HEK293 (cell line): Measurements from ENCODE around the gene NDFIP2.
"Not testable (repeated sequence)": the region's sequence is repeated elsewhere in the genome, so short reads cannot be mapped to it uniquely, and the experiment has no call there.

ENCODE experiments used
- CTCF ChIA-PET: fragments of 350-600 bp; formaldehyde crosslinking; extraction: SDS; loops from one replicate; lab custom pipeline; 2021; ENCODE audit warnings: antibody characterized with exemption; lab: Yijun Ruan, JAX
- POLR2A ChIA-PET: fragments of 300-600 bp; formaldehyde crosslinking; extraction: SDS; loops from one replicate; lab custom pipeline; 2020; ENCODE audit warnings: antibody characterized with exemption, inconsistent platforms; lab: Yijun Ruan, JAX
- H3K27ac ChIP-seq: fragments of 200-500 bp; sonication (Bioruptor generic); 2 replicates; pipeline ENCODE4 v1.5.1; 2014; ENCODE audit warnings: low read depth, low read length, control low read depth, inconsistent platforms; ENCODE audit errors: extremely low read depth
- H3K36me3 ChIP-seq, 2 experiments: fragments of 200-500 bp in 1 of 2; sonication (Bioruptor generic) in 1 of 2; 1 replicate in 1 of 2; 2 replicates in 1 of 2; pipeline ENCODE4 v1.5.1; 2014 to 2017; ENCODE audit warnings: inconsistent platforms in 2 of 2, low read length in 2 of 2; ENCODE audit not compliant: control insufficient read depth in 2 of 2, insufficient read depth in 1 of 2
- H3K4me1 ChIP-seq: fragments of 200-500 bp; sonication (Bioruptor generic); 2 replicates; pipeline ENCODE4 v1.5.1; 2014; ENCODE audit warnings: mild to moderate bottlenecking, low read length, inconsistent platforms; ENCODE audit not compliant: control insufficient read depth, insufficient read depth
- H3K4me3 ChIP-seq: 2 replicates; pipeline ENCODE4 v1.5.1; 2011; ENCODE audit warnings: low read depth, mild to moderate bottlenecking, control low read depth, low read length, moderate library complexity
- H3K9me3 ChIP-seq: fragments of 200-500 bp; sonication (Bioruptor generic); 2 replicates; pipeline ENCODE4 v1.5.1; 2014; ENCODE audit warnings: low read depth, low read length, inconsistent platforms; ENCODE audit not compliant: control insufficient read depth, insufficient read depth
- KLF1 ChIP-seq: fragments of 450-650 bp; formaldehyde crosslinking; IDR thresholded peaks from 2 replicates; pipeline ENCODE4 v1.5.1; 2016; ENCODE audit warnings: missing biosample characterization, missing genetic modification characterization
- KLF10 ChIP-seq: fragments of 450-650 bp; IDR thresholded peaks from 2 replicates; pipeline ENCODE4 v1.5.1; 2018; ENCODE audit warnings: missing biosample characterization, mild to moderate bottlenecking, missing genetic modification characterization
- OVOL3 ChIP-seq: fragments of 450-650 bp; formaldehyde crosslinking; IDR thresholded peaks from 2 replicates; pipeline ENCODE4 v1.5.1; 2016; ENCODE audit warnings: missing biosample characterization, missing genetic modification characterization
- ZBTB17 ChIP-seq: fragments of 450-650 bp; formaldehyde crosslinking; IDR thresholded peaks from 2 replicates; pipeline ENCODE4 v1.5.1; 2016; ENCODE audit warnings: missing biosample characterization, missing genetic modification characterization
- ZBTB48 ChIP-seq: fragments of 450-650 bp; formaldehyde crosslinking; IDR thresholded peaks from 2 replicates; pipeline ENCODE4 v1.5.1; 2016; ENCODE audit warnings: missing biosample characterization, missing genetic modification characterization
- ZNF138 ChIP-seq: fragments of 450-650 bp; formaldehyde crosslinking; IDR thresholded peaks from 2 replicates; pipeline ENCODE4 v1.5.1; 2016; ENCODE audit warnings: missing biosample characterization, missing genetic modification characterization, borderline replicate concordance
- ZNF239 ChIP-seq: fragments of 450-650 bp; formaldehyde crosslinking; IDR thresholded peaks from 2 replicates; pipeline ENCODE4 v1.5.1; 2016; ENCODE audit warnings: missing biosample characterization, missing genetic modification characterization
- ZNF549 ChIP-seq: fragments of 450-650 bp; IDR thresholded peaks from 2 replicates; pipeline ENCODE4 v1.5.1; 2018; ENCODE audit warnings: missing biosample characterization, missing genetic modification characterization, mild to moderate bottlenecking, inconsistent platforms, moderate library complexity
- ZNF776 ChIP-seq: fragments of 450-650 bp; formaldehyde crosslinking; IDR thresholded peaks from 2 replicates; pipeline ENCODE4 v1.5.0; 2017; ENCODE audit warnings: missing biosample characterization, missing genetic modification characterization, borderline replicate concordance
- ZNF843 ChIP-seq: fragments of 450-650 bp; formaldehyde crosslinking; IDR thresholded peaks from 2 replicates; pipeline ENCODE4 v1.5.1; 2016; ENCODE audit warnings: missing biosample characterization, missing genetic modification characterization
- ZXDB ChIP-seq: fragments of 450-650 bp; formaldehyde crosslinking; IDR thresholded peaks from 2 replicates; pipeline ENCODE4 v1.5.1; 2016; ENCODE audit warnings: missing biosample characterization, missing genetic modification characterization
- TF ChIP-seq, protein P1 (sequence below): fragments of 450-650 bp; formaldehyde crosslinking; IDR thresholded peaks from 2 replicates; pipeline ENCODE4 v1.5.1; 2017; ENCODE audit warnings: missing biosample characterization, missing genetic modification characterization
- TF ChIP-seq, protein P2 (sequence below): fragments of 450-650 bp; formaldehyde crosslinking; IDR thresholded peaks from 2 replicates; pipeline ENCODE4 v1.5.1; 2016; ENCODE audit warnings: missing biosample characterization, missing genetic modification characterization
- TF ChIP-seq, protein P3 (sequence below): fragments of 450-650 bp; formaldehyde crosslinking; IDR thresholded peaks from 2 replicates; pipeline ENCODE4; 2016; ENCODE audit warnings: missing biosample characterization, missing genetic modification characterization
- TF ChIP-seq, protein P4 (sequence below): fragments of 450-650 bp; formaldehyde crosslinking; IDR thresholded peaks from 2 replicates; pipeline ENCODE4 v1.5.1; 2016; ENCODE audit warnings: missing biosample characterization, missing genetic modification characterization

NDFIP2 gene

DNA sequence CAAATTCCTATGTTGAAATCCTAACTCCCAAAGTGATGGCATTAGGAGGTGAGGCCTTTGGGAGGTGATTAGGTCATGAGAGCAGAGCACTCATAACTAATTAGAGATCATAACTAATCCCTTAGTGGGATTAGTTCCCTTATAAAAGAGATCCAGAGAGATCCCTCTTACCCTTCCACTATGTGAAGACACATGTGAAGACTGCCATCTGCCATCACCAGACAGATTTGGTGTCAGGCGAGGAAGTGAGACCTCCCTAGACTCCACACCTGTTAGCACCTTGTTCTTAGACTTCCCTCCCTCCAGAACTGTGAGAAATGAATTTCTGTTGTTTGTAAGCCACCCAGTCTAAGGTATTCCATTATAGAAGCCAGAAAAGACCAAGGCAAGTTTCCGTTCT lies 112.2 kb downstream of the NDFIP2 start:
- no peaks in the 10 kb centered on the region for H3K36me3 ChIP-seq
- TF ChIP-seq ZBTB48 (tag by site-specific recombination) (no peak), ZNF549 (tag by site-specific recombination) (no peak)
- TF ChIP-seq, protein P1, sequence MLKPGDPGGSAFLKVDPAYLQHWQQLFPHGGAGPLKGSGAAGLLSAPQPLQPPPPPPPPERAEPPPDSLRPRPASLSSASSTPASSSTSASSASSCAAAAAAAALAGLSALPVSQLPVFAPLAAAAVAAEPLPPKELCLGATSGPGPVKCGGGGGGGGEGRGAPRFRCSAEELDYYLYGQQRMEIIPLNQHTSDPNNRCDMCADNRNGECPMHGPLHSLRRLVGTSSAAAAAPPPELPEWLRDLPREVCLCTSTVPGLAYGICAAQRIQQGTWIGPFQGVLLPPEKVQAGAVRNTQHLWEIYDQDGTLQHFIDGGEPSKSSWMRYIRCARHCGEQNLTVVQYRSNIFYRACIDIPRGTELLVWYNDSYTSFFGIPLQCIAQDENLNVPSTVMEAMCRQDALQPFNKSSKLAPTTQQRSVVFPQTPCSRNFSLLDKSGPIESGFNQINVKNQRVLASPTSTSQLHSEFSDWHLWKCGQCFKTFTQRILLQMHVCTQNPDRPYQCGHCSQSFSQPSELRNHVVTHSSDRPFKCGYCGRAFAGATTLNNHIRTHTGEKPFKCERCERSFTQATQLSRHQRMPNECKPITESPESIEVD (tag by site-specific recombination) = no peak
- TF ChIP-seq, all 188 proteins: peak for 0
- Histone ChIP-seq H3K4me3 (no peak overlapping the region), H3K4me1 (no peaks in the 10 kb centered on the region), H3K27ac (no peak overlapping the region), H3K9me3 (no peaks in the 10 kb centered on the region)
- ChIA-PET POLR2A (no interaction called here), CTCF (no interaction called here)

DNA sequence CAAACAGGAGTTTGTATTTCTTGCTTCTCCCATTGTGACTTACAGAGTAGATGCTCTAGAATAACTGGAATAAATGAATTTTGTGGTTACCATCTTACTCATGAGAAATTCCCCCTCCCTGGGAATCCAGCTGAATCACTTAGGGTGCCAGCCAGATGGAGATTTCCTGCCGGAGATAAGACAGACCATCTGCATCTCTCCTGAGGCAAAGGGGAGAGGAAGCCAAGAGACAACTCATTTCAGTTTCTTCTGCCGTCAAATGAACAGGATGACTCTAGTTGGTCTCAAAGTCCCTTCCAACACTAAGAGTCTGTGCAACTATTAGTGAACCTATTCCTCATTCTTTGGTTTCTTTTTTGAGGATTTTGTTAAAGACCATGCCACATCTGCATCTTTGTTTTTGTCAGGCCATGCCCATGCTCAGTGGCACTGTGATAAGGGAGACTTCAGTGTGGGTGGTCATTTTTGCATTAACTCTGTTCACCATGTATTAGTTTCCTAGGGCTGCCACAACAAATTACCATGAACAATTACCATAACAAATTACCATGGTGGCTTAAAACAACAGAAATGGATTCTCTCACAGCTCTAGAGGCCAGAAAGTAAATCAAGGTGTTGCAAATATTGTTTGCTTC lies 112.8 kb downstream of the NDFIP2 start:
- CTCF ChIA-PET = no interaction called here
- Histone ChIP-seq H3K4me3 (no peak overlapping the region), H3K27ac (no peak overlapping the region), H3K36me3 (no peaks in the 10 kb centered on the region), H3K9me3 (no peaks in the 10 kb centered on the region), H3K4me1 (no peaks in the 10 kb centered on the region)
- POLR2A ChIA-PET = no interaction called here
- no peak for TF ChIP-seq ZNF239 (tag by site-specific recombination)
- TF ChIP-seq, protein P2, sequence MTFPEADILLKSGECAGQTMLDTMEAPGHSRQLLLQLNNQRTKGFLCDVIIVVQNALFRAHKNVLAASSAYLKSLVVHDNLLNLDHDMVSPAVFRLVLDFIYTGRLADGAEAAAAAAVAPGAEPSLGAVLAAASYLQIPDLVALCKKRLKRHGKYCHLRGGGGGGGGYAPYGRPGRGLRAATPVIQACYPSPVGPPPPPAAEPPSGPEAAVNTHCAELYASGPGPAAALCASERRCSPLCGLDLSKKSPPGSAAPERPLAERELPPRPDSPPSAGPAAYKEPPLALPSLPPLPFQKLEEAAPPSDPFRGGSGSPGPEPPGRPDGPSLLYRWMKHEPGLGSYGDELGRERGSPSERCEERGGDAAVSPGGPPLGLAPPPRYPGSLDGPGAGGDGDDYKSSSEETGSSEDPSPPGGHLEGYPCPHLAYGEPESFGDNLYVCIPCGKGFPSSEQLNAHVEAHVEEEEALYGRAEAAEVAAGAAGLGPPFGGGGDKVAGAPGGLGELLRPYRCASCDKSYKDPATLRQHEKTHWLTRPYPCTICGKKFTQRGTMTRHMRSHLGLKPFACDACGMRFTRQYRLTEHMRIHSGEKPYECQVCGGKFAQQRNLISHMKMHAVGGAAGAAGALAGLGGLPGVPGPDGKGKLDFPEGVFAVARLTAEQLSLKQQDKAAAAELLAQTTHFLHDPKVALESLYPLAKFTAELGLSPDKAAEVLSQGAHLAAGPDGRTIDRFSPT (tag by site-specific recombination) = no peak
- no peak for TF ChIP-seq ZXDB (tag by site-specific recombination)
- TF ChIP-seq KLF10 = no peak
- TF ChIP-seq ZNF843 (tag by site-specific recombination) = no peak
- no peak for TF ChIP-seq ZNF138 (tag by site-specific recombination)
- TF ChIP-seq, protein P3, sequence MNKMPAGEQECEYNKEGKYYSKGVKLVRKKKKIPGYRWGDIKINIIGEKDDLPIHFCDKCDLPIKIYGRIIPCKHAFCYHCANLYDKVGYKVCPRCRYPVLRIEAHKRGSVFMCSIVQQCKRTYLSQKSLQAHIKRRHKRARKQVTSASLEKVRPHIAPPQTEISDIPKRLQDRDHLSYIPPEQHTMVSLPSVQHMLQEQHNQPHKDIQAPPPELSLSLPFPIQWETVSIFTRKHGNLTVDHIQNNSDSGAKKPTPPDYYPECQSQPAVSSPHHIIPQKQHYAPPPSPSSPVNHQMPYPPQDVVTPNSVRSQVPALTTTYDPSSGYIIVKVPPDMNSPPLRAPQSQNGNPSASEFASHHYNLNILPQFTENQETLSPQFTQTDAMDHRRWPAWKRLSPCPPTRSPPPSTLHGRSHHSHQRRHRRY = no peak
- TF ChIP-seq ZNF776 (tag by site-specific recombination) = no peak
- TF ChIP-seq KLF1 (tag by site-specific recombination) = no peak
- TF ChIP-seq, all 188 proteins: peak for 0

DNA sequence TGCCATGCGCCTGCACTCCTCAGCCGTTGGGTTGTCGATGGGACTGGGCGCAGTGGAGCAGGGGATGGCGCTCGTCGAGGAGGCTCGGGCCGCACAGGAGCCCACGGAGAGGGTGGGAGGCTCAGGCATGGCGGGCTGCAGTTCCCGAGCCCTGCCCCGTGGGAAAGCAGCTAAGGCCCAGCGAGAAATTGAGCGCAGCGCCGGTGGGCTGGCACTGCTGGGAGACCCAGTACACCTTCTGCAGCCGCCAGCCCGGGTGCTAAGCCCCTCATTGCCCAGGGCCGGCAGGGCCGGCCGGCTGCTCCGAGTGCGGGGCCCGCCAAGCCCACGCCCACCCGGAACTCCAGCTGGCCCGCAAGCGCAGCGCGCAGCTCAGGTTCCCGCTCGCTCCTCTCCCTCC lies 119.2 kb downstream of the NDFIP2 start:
- POLR2A ChIA-PET, H3K27ac ChIP-seq, H3K9me3 ChIP-seq, H3K36me3 ChIP-seq, H3K4me3 ChIP-seq, H3K4me1 ChIP-seq, CTCF ChIA-PET: not testable (repeated sequence)

DNA sequence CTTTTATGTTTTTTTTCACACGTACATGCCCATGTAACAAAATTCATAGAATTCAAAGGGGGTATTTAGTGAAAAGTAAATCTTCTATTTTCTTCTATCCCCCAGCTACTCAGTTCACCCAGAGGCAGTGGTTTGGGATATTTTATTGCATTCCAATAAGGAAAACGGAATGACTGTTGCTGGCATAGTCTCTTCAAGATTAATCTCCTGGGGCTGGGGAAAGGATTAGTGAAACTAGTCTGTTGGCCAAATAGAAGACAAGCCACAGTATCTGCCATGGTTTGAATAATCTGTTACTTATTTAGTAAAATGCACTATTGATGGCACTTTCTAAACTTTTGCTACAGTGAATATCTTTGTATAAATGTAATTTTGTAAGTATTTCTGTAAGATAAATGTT lies 122.0 kb downstream of the NDFIP2 start:
- Histone ChIP-seq H3K27ac (no peak overlapping the region), H3K4me1 (no peaks in the 10 kb centered on the region), H3K4me3 (no peak overlapping the region), H3K9me3 (no peaks in the 10 kb centered on the region), H3K36me3 (no peaks in the 10 kb centered on the region)
- CTCF ChIA-PET = interaction anchor here (0.6 kb wide), 2 partner anchors 11 to 900 kb away, joined by 3 read pairs; no protein-coding TSS in a partner anchor
- POLR2A ChIA-PET = no interaction called here
- TF ChIP-seq OVOL3 (tag by site-specific recombination) (no peak), ZBTB17 (tag by site-specific recombination) (no peak)
- TF ChIP-seq, protein P4, sequence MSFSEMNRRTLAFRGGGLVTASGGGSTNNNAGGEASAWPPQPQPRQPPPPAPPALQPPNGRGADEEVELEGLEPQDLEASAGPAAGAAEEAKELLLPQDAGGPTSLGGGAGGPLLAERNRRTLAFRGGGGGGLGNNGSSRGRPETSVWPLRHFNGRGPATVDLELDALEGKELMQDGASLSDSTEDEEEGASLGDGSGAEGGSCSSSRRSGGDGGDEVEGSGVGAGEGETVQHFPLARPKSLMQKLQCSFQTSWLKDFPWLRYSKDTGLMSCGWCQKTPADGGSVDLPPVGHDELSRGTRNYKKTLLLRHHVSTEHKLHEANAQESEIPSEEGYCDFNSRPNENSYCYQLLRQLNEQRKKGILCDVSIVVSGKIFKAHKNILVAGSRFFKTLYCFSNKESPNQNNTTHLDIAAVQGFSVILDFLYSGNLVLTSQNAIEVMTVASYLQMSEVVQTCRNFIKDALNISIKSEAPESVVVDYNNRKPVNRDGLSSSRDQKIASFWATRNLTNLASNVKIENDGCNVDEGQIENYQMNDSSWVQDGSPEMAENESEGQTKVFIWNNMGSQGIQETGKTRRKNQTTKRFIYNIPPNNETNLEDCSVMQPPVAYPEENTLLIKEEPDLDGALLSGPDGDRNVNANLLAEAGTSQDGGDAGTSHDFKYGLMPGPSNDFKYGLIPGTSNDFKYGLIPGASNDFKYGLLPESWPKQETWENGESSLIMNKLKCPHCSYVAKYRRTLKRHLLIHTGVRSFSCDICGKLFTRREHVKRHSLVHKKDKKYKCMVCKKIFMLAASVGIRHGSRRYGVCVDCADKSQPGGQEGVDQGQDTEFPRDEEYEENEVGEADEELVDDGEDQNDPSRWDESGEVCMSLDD (tag by site-specific recombination) = no peak
